AG09309 (cell line): Measurements from ENCODE around the gene SPON2.

Source experiments
- DNase-seq: peaks from one replicate; pipeline ENCODE4 v3.0.0-alpha.2; 2010; ENCODE audit warnings: low read depth
- H3K4me3 ChIP-seq: 2 replicates; pipeline ENCODE4 v1.5.1; 2011; ENCODE audit warnings: mild to moderate bottlenecking, low read depth, low read length, moderate library complexity; ENCODE audit not compliant: control insufficient read depth
- TF ChIP-seq, protein P1 (sequence below): IDR thresholded peaks from 2 replicates; pipeline ENCODE4 v1.5.1; 2011; ENCODE audit warnings: mild to moderate bottlenecking, low read depth, low read length, inconsistent platforms; ENCODE audit not compliant: insufficient read depth, control insufficient read depth; ENCODE audit errors: missing control alignments

SPON2 gene

DNA sequence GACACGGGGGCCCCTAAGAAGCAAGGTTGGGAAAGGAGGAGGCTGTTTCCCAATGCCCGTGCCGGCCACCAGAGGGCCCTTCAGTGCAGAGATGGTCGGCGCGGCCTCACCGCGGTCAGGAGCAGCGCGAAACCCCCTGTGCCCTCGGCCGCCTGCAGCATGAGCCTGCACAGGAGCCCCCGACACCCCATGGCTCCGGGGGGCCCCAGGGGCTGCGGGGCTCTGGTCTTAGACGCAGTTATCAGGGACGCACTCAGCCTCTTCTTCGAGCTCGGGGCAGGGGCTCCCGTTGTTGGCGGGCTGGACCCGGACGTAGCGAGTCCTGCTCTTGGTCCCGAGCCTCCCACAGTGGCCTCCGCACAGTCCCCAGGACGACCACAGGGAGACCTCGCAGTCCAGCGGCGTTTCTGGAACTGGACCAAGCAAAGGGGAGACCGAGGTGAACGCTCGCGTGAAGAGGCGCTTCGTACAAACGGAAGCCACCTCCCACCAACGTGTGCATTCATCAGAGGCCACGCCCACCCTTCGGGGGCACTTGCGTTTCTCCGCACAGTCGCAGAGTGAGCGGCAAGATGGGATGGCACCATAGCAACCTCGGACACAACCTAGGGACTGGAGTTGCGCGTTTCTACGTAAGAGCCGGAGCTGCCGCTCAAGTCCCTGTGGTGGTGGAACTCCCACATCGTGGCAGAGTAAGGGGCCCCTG is 5.0 kb downstream of the SPON2 start:
- TF ChIP-seq, protein P1, sequence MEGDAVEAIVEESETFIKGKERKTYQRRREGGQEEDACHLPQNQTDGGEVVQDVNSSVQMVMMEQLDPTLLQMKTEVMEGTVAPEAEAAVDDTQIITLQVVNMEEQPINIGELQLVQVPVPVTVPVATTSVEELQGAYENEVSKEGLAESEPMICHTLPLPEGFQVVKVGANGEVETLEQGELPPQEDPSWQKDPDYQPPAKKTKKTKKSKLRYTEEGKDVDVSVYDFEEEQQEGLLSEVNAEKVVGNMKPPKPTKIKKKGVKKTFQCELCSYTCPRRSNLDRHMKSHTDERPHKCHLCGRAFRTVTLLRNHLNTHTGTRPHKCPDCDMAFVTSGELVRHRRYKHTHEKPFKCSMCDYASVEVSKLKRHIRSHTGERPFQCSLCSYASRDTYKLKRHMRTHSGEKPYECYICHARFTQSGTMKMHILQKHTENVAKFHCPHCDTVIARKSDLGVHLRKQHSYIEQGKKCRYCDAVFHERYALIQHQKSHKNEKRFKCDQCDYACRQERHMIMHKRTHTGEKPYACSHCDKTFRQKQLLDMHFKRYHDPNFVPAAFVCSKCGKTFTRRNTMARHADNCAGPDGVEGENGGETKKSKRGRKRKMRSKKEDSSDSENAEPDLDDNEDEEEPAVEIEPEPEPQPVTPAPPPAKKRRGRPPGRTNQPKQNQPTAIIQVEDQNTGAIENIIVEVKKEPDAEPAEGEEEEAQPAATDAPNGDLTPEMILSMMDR, result peak; percentile 94
- H3K4me3 ChIP-seq, result peak overlapping the region; percentile 26
- DNase-seq, result no peak

- no peak for DNase-seq
- TF ChIP-seq, protein P1, result no peak
- no peak overlapping the region for H3K4me3 ChIP-seq
These were observed 5.7 kb downstream of the SPON2 start for GRCh38 chr4:1166509-1167243.

DNA sequence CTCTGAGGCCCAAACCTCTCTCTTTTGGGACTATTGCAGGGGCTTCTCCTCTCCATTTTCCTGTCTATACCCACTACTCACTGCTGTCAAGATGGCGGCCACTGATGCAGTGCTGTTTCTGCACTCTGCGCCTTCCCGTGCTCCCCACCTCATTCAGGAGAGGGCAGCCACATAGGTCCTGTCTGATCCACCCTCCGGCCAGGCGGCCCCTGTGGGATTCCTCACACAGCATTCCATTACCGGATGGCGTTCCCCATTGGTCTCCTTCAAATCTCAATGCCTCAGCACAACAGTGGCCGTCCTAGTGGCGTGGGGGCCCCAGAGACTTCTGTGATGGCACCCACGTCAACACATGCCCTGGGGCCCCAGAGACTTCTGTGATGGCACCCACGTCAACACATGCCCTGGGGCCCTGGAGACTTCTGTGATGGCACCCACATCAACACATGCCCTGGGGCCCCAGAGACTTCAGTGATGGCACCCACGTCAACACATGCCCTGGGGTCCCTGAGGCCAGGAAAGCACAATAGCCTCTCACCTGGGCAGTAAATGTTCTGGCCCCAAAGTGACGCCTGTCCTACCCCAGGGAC is 7.3 kb downstream of the SPON2 start:
- no peak for DNase-seq
- TF ChIP-seq, protein P1, result no peak
- no peak overlapping the region for H3K4me3 ChIP-seq

DNA sequence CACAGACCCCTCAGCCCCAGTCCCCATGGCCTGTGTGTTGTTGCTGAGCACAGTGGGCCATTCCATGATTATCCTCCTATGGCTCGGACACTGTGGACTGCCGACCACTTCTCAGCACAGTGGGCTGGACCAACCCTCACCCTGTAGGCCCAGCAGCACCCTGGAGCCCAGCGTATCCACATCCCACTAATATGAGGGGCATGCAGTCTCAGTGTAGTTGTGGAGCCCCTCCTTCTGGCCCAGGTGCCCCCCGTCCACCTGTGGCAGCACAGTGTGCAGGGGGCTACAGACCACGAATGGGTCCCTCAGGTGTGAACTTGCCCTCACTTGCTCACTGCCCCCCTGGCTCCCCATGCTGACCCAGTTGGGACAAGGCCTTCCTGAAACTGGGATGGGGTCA is 7.9 kb downstream of the SPON2 start:
- H3K4me3 ChIP-seq, result no peak overlapping the region
- TF ChIP-seq, protein P1, result no peak
- DNase-seq, result no peak

GRCh38 chr4:1164040-1164439 is 8.3 kb downstream of the SPON2 start:
- DNase-seq, result no peak
- H3K4me3 ChIP-seq, result no peak overlapping the region
- TF ChIP-seq, protein P1, result no peak

DNA sequence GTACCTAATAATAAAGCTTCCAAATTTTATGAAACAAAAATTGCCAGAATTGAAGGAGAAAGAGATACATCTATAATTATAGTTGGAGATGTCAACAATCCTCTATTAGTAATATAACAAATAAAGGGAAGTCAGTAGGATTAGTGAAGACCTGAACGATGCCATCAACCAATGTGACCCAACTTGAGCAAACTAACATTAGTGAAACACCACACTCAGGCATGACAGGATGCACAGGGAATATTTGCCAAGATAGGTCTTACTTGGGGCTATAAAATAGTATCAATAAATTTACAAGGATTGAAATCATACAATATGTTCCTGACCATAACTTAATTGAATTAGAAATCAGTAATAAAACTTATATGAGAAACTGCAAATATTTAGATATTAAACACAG is 12.0 kb downstream of the SPON2 start:
- DNase-seq, result no peak
- H3K4me3 ChIP-seq, result no peak overlapping the region

More for the DNA sequence above, 12.0 kb downstream of the SPON2 start:
- TF ChIP-seq, protein P1, result no peak
